ENCODE data around the gene MCHR1.

The MCHR1 gene

GRCh38 chr22:40687706-40688105, 8.4 kb downstream of the MCHR1 start:
- H3K9me3 ChIP-seq (ENCODE audit: control insufficient read depth, low read length): no peaks in the 10 kb centered on the region
- H3K18ac ChIP-seq (ENCODE audit: low read depth in 1 of 2, low read length in 2 of 2): no peak overlapping the region
- no peak overlapping the region for H2AK5ac ChIP-seq (ENCODE audit: low read length, severe bottlenecking)
- no peak overlapping the region for H2BK12ac ChIP-seq (ENCODE audit: low read length in 2 of 2)
- no peak overlapping the region for H2BK15ac ChIP-seq (ENCODE audit: low read depth, poor library complexity, severe bottlenecking)
- H3K4me3 ChIP-seq (ENCODE audit: insufficient read depth in 1 of 2, low read depth in 1 of 2, low read length in 2 of 2): no peak overlapping the region
- H2BK120ac ChIP-seq (ENCODE audit: low read depth, low read length): no peak overlapping the region
- no peak overlapping the region for H2BK5ac ChIP-seq (ENCODE audit: low read depth, low read length, poor library complexity, severe bottlenecking)
- no peaks in the 10 kb centered on the region for H3K79me1 ChIP-seq (replicated peaks; ENCODE audit: low read length, poor library complexity, severe bottlenecking)
- WGBS: 72% methylated on average over 2 of the region's 2 CpGs
- no peak overlapping the region for H4K8ac ChIP-seq (ENCODE audit: low read length)
- no peaks in the 10 kb centered on the region for H3K4me1 ChIP-seq (ENCODE audit: control insufficient read depth, insufficient read depth, low read depth, low read length)
- H3K9ac ChIP-seq (ENCODE audit: low read length): no peak overlapping the region
- no peaks in the 10 kb centered on the region for H3K36me3 ChIP-seq (ENCODE audit: control insufficient read depth in 1 of 2, insufficient read depth in 2 of 2, low read depth in 1 of 2, low read length in 2 of 2)
- no peak overlapping the region for H3K14ac ChIP-seq (ENCODE audit: low read length in 2 of 2)
- peaks cover 0 to 7% of the 10 kb centered on the region in 2 experiments for H3K27me3 ChIP-seq (ENCODE audit: control insufficient read depth in 1 of 2, insufficient read depth in 1 of 2, low read length in 2 of 2)
- no peak for DNase-seq
- no peak overlapping the region for H3K23ac ChIP-seq (ENCODE audit: low read length in 2 of 2)
- no peak overlapping the region for H2AFZ ChIP-seq (ENCODE audit: low read depth, low read length)
- H3K4ac ChIP-seq (ENCODE audit: low read depth in 1 of 2, low read length in 2 of 2): no peak overlapping the region
- no peak overlapping the region for H3K4me2 ChIP-seq (ENCODE audit: low read length, poor library complexity, severe bottlenecking)
- no peak overlapping the region for H4K91ac ChIP-seq (ENCODE audit: low read length)
- no peak overlapping the region for H3K27ac ChIP-seq (ENCODE audit: low read length, poor library complexity, severe bottlenecking)

GRCh38 chr22:40690370-40690769, 11.1 kb downstream of the MCHR1 start:
- peak overlapping the region in 1 of 2 experiments; percentile 71 for H3K14ac ChIP-seq (ENCODE audit: low read length in 2 of 2)
- H2BK15ac ChIP-seq (ENCODE audit: low read depth, poor library complexity, severe bottlenecking): no peak overlapping the region
- no peak overlapping the region for H4K91ac ChIP-seq (ENCODE audit: low read length)
- H3K36me3 ChIP-seq (ENCODE audit: control insufficient read depth in 1 of 2, insufficient read depth in 2 of 2, low read depth in 1 of 2, low read length in 2 of 2): no peaks in the 10 kb centered on the region
- no peak overlapping the region for H3K27ac ChIP-seq (ENCODE audit: low read length, poor library complexity, severe bottlenecking)
- no peaks in the 10 kb centered on the region for H3K4me1 ChIP-seq (ENCODE audit: control insufficient read depth, insufficient read depth, low read depth, low read length)
- no peaks in the 10 kb centered on the region for H3K9me3 ChIP-seq (ENCODE audit: control insufficient read depth, low read length)
- peak overlapping the region in 1 of 2 experiments; percentile 16 for H3K4me3 ChIP-seq (ENCODE audit: insufficient read depth in 1 of 2, low read depth in 1 of 2, low read length in 2 of 2)
- H2BK12ac ChIP-seq (ENCODE audit: low read length in 2 of 2): peak overlapping the region in 1 of 2 experiments; percentile 78
- no peak overlapping the region for H2AK5ac ChIP-seq (ENCODE audit: low read length, severe bottlenecking)
- no peak overlapping the region for H3K4ac ChIP-seq (ENCODE audit: low read depth in 1 of 2, low read length in 2 of 2)
- WGBS: 73% methylated on average over 8 of the region's 8 CpGs
- no peak overlapping the region for H2AFZ ChIP-seq (ENCODE audit: low read depth, low read length)
- peak overlapping the region; percentile 72 for H4K8ac ChIP-seq (ENCODE audit: low read length)
- H2BK120ac ChIP-seq (ENCODE audit: low read depth, low read length): no peak overlapping the region
- H2BK5ac ChIP-seq (ENCODE audit: low read depth, low read length, poor library complexity, severe bottlenecking): no peak overlapping the region
- H3K9ac ChIP-seq (ENCODE audit: low read length): no peak overlapping the region
- no peaks in the 10 kb centered on the region for H3K79me1 ChIP-seq (replicated peaks; ENCODE audit: low read length, poor library complexity, severe bottlenecking)
- H3K27me3 ChIP-seq (ENCODE audit: control insufficient read depth in 1 of 2, insufficient read depth in 1 of 2, low read length in 2 of 2): peaks cover 0 to 7% of the 10 kb centered on the region in 2 experiments
- no peak overlapping the region for H3K18ac ChIP-seq (ENCODE audit: low read depth in 1 of 2, low read length in 2 of 2)
- no peak overlapping the region for H3K23ac ChIP-seq (ENCODE audit: low read length in 2 of 2)
- no peak for DNase-seq
- H3K4me2 ChIP-seq (ENCODE audit: low read length, poor library complexity, severe bottlenecking): no peak overlapping the region

GRCh38 chr22:40691532-40691931, 12.2 kb downstream of the MCHR1 start:
- H3K27me3 ChIP-seq (ENCODE audit: control insufficient read depth in 1 of 2, insufficient read depth in 1 of 2, low read length in 2 of 2): peaks cover 8 to 13% of the 10 kb centered on the region in 2 experiments
- no peak overlapping the region for H2BK120ac ChIP-seq (ENCODE audit: low read depth, low read length)
- no peak overlapping the region for H4K91ac ChIP-seq (ENCODE audit: low read length)
- no peak overlapping the region for H2AK5ac ChIP-seq (ENCODE audit: low read length, severe bottlenecking)
- H3K79me1 ChIP-seq (replicated peaks; ENCODE audit: low read length, poor library complexity, severe bottlenecking): no peaks in the 10 kb centered on the region
- H3K36me3 ChIP-seq (ENCODE audit: control insufficient read depth in 1 of 2, insufficient read depth in 2 of 2, low read depth in 1 of 2, low read length in 2 of 2): no peaks in the 10 kb centered on the region
- H3K4me3 ChIP-seq (ENCODE audit: insufficient read depth in 1 of 2, low read depth in 1 of 2, low read length in 2 of 2): no peak overlapping the region
- no peak overlapping the region for H3K23ac ChIP-seq (ENCODE audit: low read length in 2 of 2)
- no peak overlapping the region for H2BK5ac ChIP-seq (ENCODE audit: low read depth, low read length, poor library complexity, severe bottlenecking)
- no peak overlapping the region for H3K14ac ChIP-seq (ENCODE audit: low read length in 2 of 2)
- H3K27ac ChIP-seq (ENCODE audit: low read length, poor library complexity, severe bottlenecking): no peak overlapping the region
- H2BK15ac ChIP-seq (ENCODE audit: low read depth, poor library complexity, severe bottlenecking): no peak overlapping the region
- H4K8ac ChIP-seq (ENCODE audit: low read length): no peak overlapping the region
- no peak overlapping the region for H3K18ac ChIP-seq (ENCODE audit: low read depth in 1 of 2, low read length in 2 of 2)
- H3K4ac ChIP-seq (ENCODE audit: low read depth in 1 of 2, low read length in 2 of 2): no peak overlapping the region
- H3K9me3 ChIP-seq (ENCODE audit: control insufficient read depth, low read length): no peaks in the 10 kb centered on the region
- H2BK12ac ChIP-seq (ENCODE audit: low read length in 2 of 2): no peak overlapping the region
- no peak overlapping the region for H3K9ac ChIP-seq (ENCODE audit: low read length)
- H3K4me2 ChIP-seq (ENCODE audit: low read length, poor library complexity, severe bottlenecking): no peak overlapping the region
- H2AFZ ChIP-seq (ENCODE audit: low read depth, low read length): no peak overlapping the region
- DNase-seq: no peak
- H3K4me1 ChIP-seq (ENCODE audit: control insufficient read depth, insufficient read depth, low read depth, low read length): no peaks in the 10 kb centered on the region

- Histone ChIP-seq H3K23ac (ENCODE audit: low read length in 2 of 2) (no peak overlapping the region), H3K4me1 (ENCODE audit: control insufficient read depth, insufficient read depth, low read depth, low read length) (no peaks in the 10 kb centered on the region), H3K27me3 (ENCODE audit: control insufficient read depth in 1 of 2, insufficient read depth in 1 of 2, low read length in 2 of 2) (peaks cover 8 to 18% of the 10 kb centered on the region in 2 experiments), H2BK5ac (ENCODE audit: low read depth, low read length, poor library complexity, severe bottlenecking) (no peak overlapping the region), H4K8ac (ENCODE audit: low read length) (no peak overlapping the region), H3K9ac (ENCODE audit: low read length) (no peak overlapping the region), H3K4me3 (ENCODE audit: insufficient read depth in 1 of 2, low read depth in 1 of 2, low read length in 2 of 2) (no peak overlapping the region), H4K91ac (ENCODE audit: low read length) (no peak overlapping the region), H3K4me2 (ENCODE audit: low read length, poor library complexity, severe bottlenecking) (no peak overlapping the region), H2BK12ac (ENCODE audit: low read length in 2 of 2) (no peak overlapping the region), H3K9me3 (ENCODE audit: control insufficient read depth, low read length) (no peaks in the 10 kb centered on the region), H2AK5ac (ENCODE audit: low read length, severe bottlenecking) (no peak overlapping the region), H2BK120ac (ENCODE audit: low read depth, low read length) (no peak overlapping the region), H3K27ac (ENCODE audit: low read length, poor library complexity, severe bottlenecking) (no peak overlapping the region), H3K14ac (ENCODE audit: low read length in 2 of 2) (no peak overlapping the region), H3K18ac (ENCODE audit: low read depth in 1 of 2, low read length in 2 of 2) (no peak overlapping the region), H2AFZ (ENCODE audit: low read depth, low read length) (no peak overlapping the region), H2BK15ac (ENCODE audit: low read depth, poor library complexity, severe bottlenecking) (no peak overlapping the region), H3K79me1 (replicated peaks; ENCODE audit: low read length, poor library complexity, severe bottlenecking) (no peaks in the 10 kb centered on the region), H3K4ac (ENCODE audit: low read depth in 1 of 2, low read length in 2 of 2) (no peak overlapping the region), H3K36me3 (ENCODE audit: control insufficient read depth in 1 of 2, insufficient read depth in 2 of 2, low read depth in 1 of 2, low read length in 2 of 2) (no peaks in the 10 kb centered on the region)
- DNase-seq: no peak
- 71% methylated on average over 7 of the region's 7 CpGs for WGBS
These were observed 15.1 kb downstream of the MCHR1 start for GRCh38 chr22:40694411-40694810.

Measured in mesenchymal stem cell (in vitro differentiated cells and primary cell).